Thymus (tissue), 11 donors: ENCODE data around the gene ATAD3C. TPM values are rescaled to one million over a fixed set of nuclear protein-coding genes. Genes with fewer than 3 reads are reported as not detected.

Experiments
- DNase-seq, 9 donors: peaks; one replicate each; pipeline ENCODE4 v3.0.0-alpha.2; 2013; ENCODE audit warnings: low spot score in 9 of 9, low read depth in 6 of 9, missing footprints in 1 of 9
- H3K27ac ChIP-seq, 2 donors: one replicate each; pipeline ENCODE4 v1.5.1; 2013; ENCODE audit warnings: control low read depth in 1 of 2, low read depth in 1 of 2, low read length in 1 of 2, mild to moderate bottlenecking in 1 of 2, moderate library complexity in 1 of 2
- H3K27me3 ChIP-seq, 2 donors: one replicate each; pipeline ENCODE4 v1.5.1; 2013; ENCODE audit warnings: low read length in 1 of 2; ENCODE audit not compliant: control insufficient read depth in 2 of 2, insufficient read depth in 1 of 2
- H3K36me3 ChIP-seq, 2 donors: one replicate each; pipeline ENCODE4 v1.5.1; 2013; ENCODE audit warnings: low read length in 1 of 2, mild to moderate bottlenecking in 1 of 2, moderate library complexity in 1 of 2; ENCODE audit not compliant: control insufficient read depth in 2 of 2, insufficient read depth in 2 of 2
- H3K4me1 ChIP-seq, 2 donors: one replicate each; pipeline ENCODE4 v1.5.1; 2013; ENCODE audit warnings: low read length in 2 of 2; ENCODE audit not compliant: control insufficient read depth in 2 of 2, insufficient read depth in 2 of 2
- H3K4me3 ChIP-seq, 2 donors: one replicate each; pipeline ENCODE4 v1.5.1; 2013; ENCODE audit warnings: low read length in 2 of 2, control low read depth in 1 of 2, mild to moderate bottlenecking in 1 of 2
- H3K9me3 ChIP-seq, 2 donors: one replicate each; pipeline ENCODE4 v1.5.1; 2013; ENCODE audit warnings: low read length in 1 of 2, mild to moderate bottlenecking in 1 of 2; ENCODE audit not compliant: control insufficient read depth in 2 of 2, insufficient read depth in 1 of 2
- WGBS: extraction: QIAGEN DNeasy Blood & Tissue Kit; methylation state at CpG from one replicate; pipeline ENCODE4 v1.1.7; 2013; 5-methylcytosine and 5-hydroxymethylcytosine counted together
- polyA plus RNA-seq: library from polyadenylated mRNA; stranded (reverse); fragments of 200-250 nt; gene quantifications from one replicate; pipeline ENCODE4 v1.2.3, GENCODE V29; 2013
- total RNA-seq: library from RNA; stranded (reverse); fragments of 120-200 nt; gene quantifications from one replicate; pipeline ENCODE4 v1.2.4, GENCODE V29; 2013
- donor health status: healthy.

Gene ATAD3C
- total and polyA plus RNA-seq, 2 donors = 0.24 to 2.8 TPM

DNA sequence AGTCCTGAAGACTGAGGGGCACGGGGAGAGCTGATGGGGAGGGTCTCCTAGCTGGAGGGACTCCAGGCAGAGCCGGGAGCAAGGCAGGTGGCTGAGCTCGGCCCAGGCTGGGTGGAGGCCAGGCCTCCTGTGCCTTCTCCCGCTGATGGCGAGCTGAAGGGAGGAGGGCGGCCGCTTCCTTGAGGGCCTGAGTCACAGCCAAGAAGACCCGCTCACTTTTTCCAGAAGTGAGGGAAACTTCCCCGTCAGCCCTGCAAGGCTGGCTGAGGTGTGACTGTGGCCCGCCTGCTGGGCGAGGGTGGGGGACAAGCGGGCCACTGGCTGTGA is 15.7 kb upstream of the ATAD3C start:
- H3K9me3 ChIP-seq = peaks cover 0 to 8% of the 10 kb centered on the region in 2 donors
- 30% methylated on average over 12 of the region's 12 CpGs for WGBS
- peaks cover 32 to 94% of the 10 kb centered on the region in 2 donors for H3K27me3 ChIP-seq
- no peaks in the 10 kb centered on the region for H3K36me3 ChIP-seq
- no peak overlapping the region for H3K4me3 ChIP-seq
- DNase-seq = no peak
- H3K4me1 ChIP-seq = peaks cover 10 to 35% of the 10 kb centered on the region in 2 donors
- H3K27ac ChIP-seq = peak overlapping the region; percentile 44 to 64

DNA sequence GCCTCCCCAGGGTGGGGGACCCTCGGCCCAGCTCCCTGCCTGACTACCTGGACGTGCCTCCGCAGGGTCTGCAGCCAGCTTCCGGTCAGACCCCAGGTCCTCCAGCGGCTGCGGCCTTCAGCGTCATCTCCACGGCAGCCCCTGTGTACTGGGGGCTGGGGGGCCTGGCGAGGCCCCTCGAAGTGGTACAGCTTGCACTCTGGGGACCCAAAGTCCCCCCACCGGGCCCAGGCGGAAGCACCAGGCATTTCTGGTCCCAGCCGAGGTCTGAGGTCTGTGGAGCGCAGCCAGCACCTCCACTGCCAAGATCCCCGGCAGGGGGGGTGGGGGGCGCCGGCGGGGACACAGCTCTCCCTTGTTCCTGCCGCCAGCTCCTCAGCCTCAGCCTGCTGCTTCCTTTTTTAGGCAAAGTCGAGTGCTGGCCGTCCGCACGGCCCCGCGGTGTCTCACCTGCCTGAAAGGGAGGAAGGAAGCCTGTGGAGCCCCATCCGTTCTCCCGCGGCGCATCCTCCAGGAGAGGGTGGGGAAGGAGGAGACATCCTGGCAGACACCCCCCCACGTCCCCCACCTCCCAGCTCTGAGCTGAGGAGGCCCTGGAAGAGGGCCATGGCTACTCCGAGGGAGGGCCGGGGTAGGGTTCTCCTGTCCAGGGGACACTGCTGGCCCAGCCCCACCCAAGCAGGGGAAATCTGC is 15.2 kb upstream of the ATAD3C start:
- 3% methylated on average over 32 of the region's 32 CpGs for WGBS
- Histone ChIP-seq H3K4me1 (peaks cover 10 to 35% of the 10 kb centered on the region in 2 donors), H3K27ac (peak overlapping the region; percentile 62 to 77), H3K9me3 (peaks cover 0 to 8% of the 10 kb centered on the region in 2 donors), H3K4me3 (no peak overlapping the region), H3K36me3 (no peaks in the 10 kb centered on the region), H3K27me3 (peaks cover 32 to 94% of the 10 kb centered on the region in 2 donors)
- DNase-seq = no peak

DNA sequence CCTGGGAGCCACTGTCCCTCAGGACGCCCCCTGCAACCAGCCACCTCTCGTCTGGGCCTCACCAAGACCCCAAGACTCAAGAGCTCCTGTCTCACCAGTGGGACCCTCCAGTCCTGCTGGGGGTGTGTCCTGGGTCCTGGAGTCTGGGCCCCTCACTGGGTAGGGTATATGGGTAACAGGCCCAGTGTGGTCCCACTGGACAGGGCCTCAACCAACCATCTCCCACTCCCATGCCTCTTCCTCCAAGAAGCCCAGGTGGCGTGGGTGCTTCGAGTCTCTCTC is 14.7 kb upstream of the ATAD3C start:
- 60% methylated on average over 4 of the region's 4 CpGs for WGBS
- Histone ChIP-seq H3K36me3 (no peaks in the 10 kb centered on the region), H3K27ac (peak overlapping the region; percentile 62 to 77), H3K27me3 (peaks cover 32 to 89% of the 10 kb centered on the region in 2 donors), H3K9me3 (peaks cover 0 to 8% of the 10 kb centered on the region in 2 donors), H3K4me1 (peaks cover 10 to 35% of the 10 kb centered on the region in 2 donors), H3K4me3 (no peak overlapping the region)
- DNase-seq = no peak

DNA sequence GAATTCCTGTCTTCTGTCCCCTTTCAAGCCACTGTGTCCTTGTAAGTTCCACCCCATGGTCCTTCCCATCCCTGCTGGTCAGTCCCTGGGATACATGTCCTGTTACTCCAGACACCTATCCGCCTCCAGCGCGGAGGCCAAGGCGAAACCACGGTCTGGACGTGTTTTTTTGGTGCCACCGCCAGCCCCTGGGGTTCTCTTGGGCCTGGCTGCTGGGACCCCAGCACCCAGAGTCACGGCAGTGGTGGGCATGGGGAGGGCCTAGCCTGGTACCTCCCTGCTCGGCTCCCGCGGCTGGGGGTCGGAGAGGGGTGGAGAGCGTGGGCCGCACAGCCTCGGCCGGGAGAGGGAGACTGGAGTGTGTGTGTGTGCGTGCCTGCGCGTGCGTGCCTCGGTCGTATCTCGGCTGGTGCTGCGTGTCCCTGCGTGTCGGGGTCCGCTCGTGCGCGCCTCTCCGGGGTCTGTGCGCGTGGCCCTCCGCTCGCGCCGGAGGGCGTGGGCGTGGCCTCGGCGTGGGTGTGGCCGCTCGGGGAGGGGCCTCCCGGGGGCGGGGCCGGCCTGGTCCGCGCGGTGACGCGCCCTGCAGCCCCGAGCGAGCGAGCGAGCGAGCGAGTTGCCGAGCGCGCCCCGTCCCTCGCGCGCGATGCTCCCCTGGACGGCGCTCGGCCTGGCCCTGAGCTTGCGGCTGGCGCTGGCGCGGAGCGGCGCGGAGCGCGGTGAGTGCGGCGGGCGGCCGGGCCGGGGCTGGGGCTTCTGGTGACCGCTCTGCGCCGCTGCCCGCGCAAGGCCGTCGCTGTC is 14.2 kb upstream of the ATAD3C start, which contains the start of gene VWA1:
Gene VWA1, plus strand, starts transcription at position 585 of the 798 bp plus-strand sequence. Its CDS starts 59 bp downstream, at position 644.
- peak in 6 of 9 donors; percentile 33 to 64 (median 50) for DNase-seq
- Histone ChIP-seq H3K4me3 (peak within 1 kb of the TSS in 1 of 2 donors; percentile 44), H3K36me3 (no peaks in the 10 kb centered on the region), H3K4me1 (peaks cover 10 to 35% of the 10 kb centered on the region in 2 donors), H3K9me3 (peaks cover 0 to 8% of the 10 kb centered on the region in 2 donors), H3K27me3 (peaks cover 32 to 89% of the 10 kb centered on the region in 2 donors), H3K27ac (peak within 1 kb of the TSS; percentile 62 to 77)
- WGBS = 8% methylated on average over 89 of the region's 89 CpGs

DNA sequence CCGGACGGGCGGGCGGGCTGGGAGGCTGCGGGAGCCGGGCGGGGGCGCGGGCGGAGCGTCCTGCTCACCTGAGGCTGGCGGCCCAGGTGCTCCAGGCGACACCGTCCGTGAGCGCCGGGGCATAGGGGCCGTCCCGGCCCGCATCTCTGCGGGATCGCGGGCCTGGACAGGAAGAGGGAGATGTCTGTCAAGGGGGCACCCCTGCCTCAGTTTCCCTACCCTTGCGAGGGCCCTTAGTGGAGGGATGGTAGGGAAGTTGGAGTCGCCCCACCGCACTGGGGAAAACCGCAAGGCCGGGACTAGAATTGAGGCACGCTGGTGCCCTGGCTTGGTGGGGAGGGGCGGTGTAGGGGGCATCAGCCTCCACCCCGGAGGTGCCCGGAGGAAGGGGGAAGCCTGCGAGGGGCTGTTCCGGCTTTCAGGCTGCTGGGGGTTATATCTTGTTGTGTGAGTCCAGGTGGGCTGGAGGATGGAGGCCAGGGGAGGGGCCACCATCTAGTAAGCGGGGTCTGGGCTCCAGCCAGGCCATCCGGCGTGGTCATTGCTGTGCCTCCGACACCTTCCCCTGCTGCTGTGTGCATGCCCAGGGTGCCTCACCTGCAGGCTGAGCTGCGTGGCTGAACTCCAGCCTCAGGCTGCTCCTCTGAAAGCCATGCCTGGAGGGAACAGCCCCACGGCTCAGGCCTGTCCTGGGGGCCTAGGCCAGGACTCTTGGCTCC is 13.4 kb upstream of the ATAD3C start:
- Histone ChIP-seq H3K27ac (no peak overlapping the region), H3K4me3 (peak overlapping the region in 1 of 2 donors; percentile 44), H3K9me3 (peaks cover 0 to 12% of the 10 kb centered on the region in 2 donors), H3K36me3 (no peaks in the 10 kb centered on the region), H3K4me1 (peaks cover 10 to 31% of the 10 kb centered on the region in 2 donors), H3K27me3 (peaks cover 32 to 89% of the 10 kb centered on the region in 2 donors)
- WGBS = 19% methylated on average over 40 of the region's 40 CpGs
- no peak for DNase-seq

DNA sequence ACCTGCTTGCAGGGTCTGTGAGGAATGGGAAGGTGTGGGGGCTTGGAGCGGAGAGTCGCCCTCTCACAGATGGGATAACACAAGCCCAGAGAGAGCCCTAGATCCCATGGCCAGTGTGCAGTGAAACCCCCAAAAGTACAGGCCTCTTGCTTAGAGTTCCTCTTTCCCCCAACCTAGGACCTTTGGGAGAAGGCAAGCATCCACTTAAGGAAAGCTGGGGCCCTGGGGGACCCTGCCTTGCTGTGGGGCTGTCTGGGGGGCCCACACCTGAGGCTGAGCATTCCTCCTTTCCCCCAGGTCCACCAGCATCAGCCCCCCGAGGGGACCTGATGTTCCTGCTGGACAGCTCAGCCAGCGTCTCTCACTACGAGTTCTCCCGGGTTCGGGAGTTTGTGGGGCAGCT is 12.9 kb upstream of the ATAD3C start:
- H3K36me3 ChIP-seq = no peaks in the 10 kb centered on the region
- peaks cover 10 to 35% of the 10 kb centered on the region in 2 donors for H3K4me1 ChIP-seq
- no peak overlapping the region for H3K4me3 ChIP-seq
- DNase-seq = no peak
- peaks cover 32 to 84% of the 10 kb centered on the region in 2 donors for H3K27me3 ChIP-seq
- H3K27ac ChIP-seq = no peak overlapping the region
- 98% methylated on average over 7 of the region's 7 CpGs for WGBS
- H3K9me3 ChIP-seq = peaks cover 0 to 12% of the 10 kb centered on the region in 2 donors

DNA sequence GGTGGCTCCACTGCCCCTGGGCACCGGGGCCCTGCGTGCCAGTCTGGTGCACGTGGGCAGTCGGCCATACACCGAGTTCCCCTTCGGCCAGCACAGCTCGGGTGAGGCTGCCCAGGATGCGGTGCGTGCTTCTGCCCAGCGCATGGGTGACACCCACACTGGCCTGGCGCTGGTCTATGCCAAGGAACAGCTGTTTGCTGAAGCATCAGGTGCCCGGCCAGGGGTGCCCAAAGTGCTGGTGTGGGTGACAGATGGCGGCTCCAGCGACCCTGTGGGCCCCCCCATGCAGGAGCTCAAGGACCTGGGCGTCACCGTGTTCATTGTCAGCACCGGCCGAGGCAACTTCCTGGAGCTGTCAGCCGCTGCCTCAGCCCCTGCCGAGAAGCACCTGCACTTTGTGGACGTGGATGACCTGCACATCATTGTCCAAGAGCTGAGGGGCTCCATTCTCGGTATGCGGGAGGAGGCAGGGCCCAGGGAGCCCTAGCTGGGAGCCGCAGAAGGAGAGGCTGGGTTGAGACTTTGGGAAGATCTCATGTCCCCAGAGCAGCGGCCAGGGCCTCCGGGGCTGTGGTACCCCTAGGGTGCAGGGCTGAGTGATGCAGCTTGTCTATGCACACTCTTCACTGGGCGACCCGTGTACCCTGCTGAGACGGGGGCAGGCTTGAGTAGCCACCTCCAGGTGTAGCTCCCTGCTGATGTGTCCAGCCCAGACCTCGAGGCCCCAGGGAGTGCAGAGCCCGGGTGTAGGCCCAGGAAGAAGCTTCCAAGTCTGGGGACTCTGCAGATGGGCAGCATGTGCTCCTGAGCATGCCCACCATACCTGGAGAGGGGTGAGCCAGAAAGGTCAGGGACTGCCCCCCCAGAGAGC is 12.2 kb upstream of the ATAD3C start:
- 94% methylated on average over 31 of the region's 31 CpGs for WGBS
- H3K4me3 ChIP-seq = no peak overlapping the region
- peaks cover 32 to 80% of the 10 kb centered on the region in 2 donors for H3K27me3 ChIP-seq
- peaks cover 0 to 12% of the 10 kb centered on the region in 2 donors for H3K9me3 ChIP-seq
- no peak overlapping the region for H3K27ac ChIP-seq
- H3K4me1 ChIP-seq = peaks cover 10 to 31% of the 10 kb centered on the region in 2 donors
- H3K36me3 ChIP-seq = no peaks in the 10 kb centered on the region
- no peak for DNase-seq

DNA sequence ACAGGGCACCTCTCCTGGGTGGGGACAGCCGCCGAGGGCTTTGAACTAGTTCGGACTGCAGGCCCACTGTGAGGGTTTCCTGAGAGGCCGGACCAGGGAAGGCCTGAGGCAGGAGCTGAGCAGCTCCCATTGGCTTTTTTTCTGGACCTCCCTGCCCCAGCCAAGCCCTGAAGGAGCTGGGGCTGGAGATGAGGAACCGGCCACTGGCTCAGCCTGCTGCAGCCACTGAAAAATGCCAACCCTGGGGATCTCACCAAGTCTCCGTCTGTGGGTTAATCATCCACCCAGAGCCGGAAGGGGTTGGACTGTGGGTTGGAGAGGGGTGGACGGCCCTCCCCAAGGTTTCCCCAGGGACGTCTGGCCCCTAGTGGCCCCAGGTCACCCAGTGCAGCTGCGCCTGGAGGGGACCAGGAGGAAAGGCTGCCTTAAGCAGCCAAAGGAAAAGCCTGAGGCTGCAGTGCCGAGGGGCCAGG is 11.5 kb upstream of the ATAD3C start:
- H3K4me1 ChIP-seq = peaks cover 10 to 31% of the 10 kb centered on the region in 2 donors
- 83% methylated on average over 11 of the region's 11 CpGs for WGBS
- no peak overlapping the region for H3K27ac ChIP-seq
- no peak for DNase-seq
- peaks cover 0 to 12% of the 10 kb centered on the region in 2 donors for H3K9me3 ChIP-seq
- no peak overlapping the region for H3K4me3 ChIP-seq
- peaks cover 34 to 73% of the 10 kb centered on the region in 2 donors for H3K27me3 ChIP-seq
- H3K36me3 ChIP-seq = no peaks in the 10 kb centered on the region
